Bladder microvascular endothelial cell (primary cell): ENCODE results near the gene NXF2B. TPM values are rescaled to one million over a fixed set of nuclear protein-coding genes. Genes with fewer than 3 reads are reported as not detected.

Experiments used
- total RNA-seq: library from RNA; depleted of rRNA; stranded (reverse); fragments of >200 nt; gene quantifications from 2 replicates; pipeline ENCODE4 v1.2.3, GENCODE V29; 2014

Gene NXF2B, protein sequence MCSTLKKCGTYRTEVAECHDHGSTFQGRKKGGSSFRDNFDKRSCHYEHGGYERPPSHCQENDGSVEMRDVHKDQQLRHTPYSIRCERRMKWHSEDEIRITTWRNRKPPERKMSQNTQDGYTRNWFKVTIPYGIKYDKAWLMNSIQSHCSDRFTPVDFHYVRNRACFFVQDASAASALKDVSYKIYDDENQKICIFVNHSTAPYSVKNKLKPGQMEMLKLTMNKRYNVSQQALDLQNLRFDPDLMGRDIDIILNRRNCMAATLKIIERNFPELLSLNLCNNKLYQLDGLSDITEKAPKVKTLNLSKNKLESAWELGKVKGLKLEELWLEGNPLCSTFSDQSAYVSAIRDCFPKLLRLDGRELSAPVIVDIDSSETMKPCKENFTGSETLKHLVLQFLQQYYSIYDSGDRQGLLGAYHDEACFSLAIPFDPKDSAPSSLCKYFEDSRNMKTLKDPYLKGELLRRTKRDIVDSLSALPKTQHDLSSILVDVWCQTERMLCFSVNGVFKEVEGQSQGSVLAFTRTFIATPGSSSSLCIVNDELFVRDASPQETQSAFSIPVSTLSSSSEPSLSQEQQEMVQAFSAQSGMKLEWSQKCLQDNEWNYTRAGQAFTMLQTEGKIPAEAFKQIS
- not detected in 2 replicates for total RNA-seq

DNA sequence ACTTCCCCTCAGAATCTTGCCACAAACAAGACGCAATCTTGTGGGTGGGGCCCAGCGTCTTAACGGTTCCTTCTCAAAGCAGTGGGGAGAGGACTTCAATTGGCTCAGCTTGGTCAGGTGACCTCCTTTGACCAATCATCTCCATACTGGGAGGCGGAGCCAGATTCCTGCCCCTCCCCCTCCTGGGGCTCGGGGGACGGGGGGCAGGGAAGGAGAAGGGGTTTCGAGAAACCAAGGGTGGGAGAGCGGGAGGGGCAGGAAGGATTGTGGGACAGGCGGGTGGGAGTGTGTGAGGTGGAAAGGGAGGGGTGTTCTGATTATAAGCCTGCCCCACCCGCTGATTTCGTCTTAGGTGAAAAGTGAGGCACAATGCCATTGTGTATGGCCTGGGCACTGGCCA, at the start of gene NXF2B:
Gene NXF2B, minus strand, starts transcription at position 101 of the 400 bp plus-strand sequence. CDS start 59,972 bp downstream, outside the sequence.

DNA sequence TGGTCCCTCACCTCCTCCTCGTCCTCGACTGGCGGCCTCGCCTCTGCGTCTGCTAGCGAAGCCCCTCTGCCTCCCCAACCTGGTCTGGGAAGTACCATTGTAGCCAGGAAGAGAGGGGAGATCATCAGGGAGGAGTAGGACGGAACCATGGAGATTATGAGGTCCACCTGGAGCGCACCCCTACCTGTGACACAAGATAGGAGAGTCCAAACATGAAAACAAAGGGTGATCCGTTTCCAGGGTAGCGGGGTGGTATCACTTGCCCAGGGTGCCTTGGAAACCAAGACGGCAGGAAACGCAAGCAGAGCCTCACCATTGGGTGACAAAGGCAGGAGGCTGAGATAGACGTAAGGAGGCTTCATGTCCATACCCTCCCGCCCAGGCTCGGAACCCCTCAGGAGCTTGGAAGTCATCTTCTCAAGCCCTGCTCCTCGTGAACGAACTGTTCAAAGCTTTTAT, 32.0 kb upstream of the NXF2B start, which contains the start of gene TCP11X2:
Gene TCP11X2, minus strand, starts transcription at position 51 of the 459 bp plus-strand sequence.

Other genes with a start within 250 kb of the NXF2B start
- not detected in 2 replicates for gene TCP11X1, start 224.7 kb downstream of the NXF2B start, total RNA-seq
- gene NXF2, start 192.8 kb downstream of the NXF2B start, total RNA-seq, result not detected in 2 replicates
- gene TCP11X2, start 31.8 kb upstream of the NXF2B start, total RNA-seq, result not detected in 2 replicates
- 0.82 and 1.8 TPM in 2 replicates for gene TMSB15A, start 76.7 kb upstream of the NXF2B start, total RNA-seq
- 11.0 and 23.9 TPM in 2 replicates for gene ARMCX5, start 159.5 kb upstream of the NXF2B start, total RNA-seq
- gene GPRASP1, start 211.5 kb upstream of the NXF2B start, total RNA-seq, result 0.65 and 3.3 TPM in 2 replicates